HFFc6 (cell line): ENCODE measurements around the gene SLC6A17. TPM values are rescaled to one million over a fixed set of nuclear protein-coding genes. Genes with fewer than 3 reads are reported as not detected.
A peak's percentile ranks its signal among the peaks of the same experiment; 100 is the strongest.

ENCODE experiments used
- DNase-seq: peaks from one replicate; pipeline ENCODE4 v3.0.0-alpha.2; 2018
- H3K27ac Mint-ChIP-seq: 2 replicates; pipeline ENCODE4 v1.8.0; 2020; ENCODE audit warnings: mild to moderate bottlenecking, mixed read lengths
- H3K27me3 Mint-ChIP-seq: 2 replicates; pipeline ENCODE4 v1.8.0; 2021; ENCODE audit warnings: mild to moderate bottlenecking, moderate library complexity, mixed read lengths; ENCODE audit not compliant: insufficient read depth
- H3K36me3 Mint-ChIP-seq: 2 replicates; pipeline ENCODE4 v1.8.0; 2021; ENCODE audit warnings: low read depth, mixed read lengths
- H3K4me1 Mint-ChIP-seq: 2 replicates; pipeline ENCODE4 v1.8.0; 2020; ENCODE audit warnings: low read depth, mixed read lengths
- H3K4me3 Mint-ChIP-seq: 2 replicates; pipeline ENCODE4 v1.8.0; 2020; ENCODE audit warnings: mild to moderate bottlenecking, moderate library complexity, mixed read lengths
- H3K9me3 Mint-ChIP-seq: 2 replicates; pipeline ENCODE4 v1.8.0; 2020; ENCODE audit warnings: mild to moderate bottlenecking, mixed read lengths
- CTCF ChIP-seq: fragments of 200-600 bp; sonication (generic); IDR thresholded peaks from 2 replicates; pipeline ENCODE4 v1.5.0; 2021; ENCODE audit warnings: antibody characterized with exemption, mild to moderate bottlenecking
- total RNA-seq, 6 experiments: library from RNA; stranded (reverse); fragmentation: NEBNext Ultra II Directional; extraction: Animal tissue kit (Norgen Biotek cat#: 25700); gene quantifications; 2 replicates in 1 of 6; 3 replicates in 5 of 6; pipeline ENCODE4 v1.2.3, GENCODE V29; 2021

SLC6A17 gene
- total RNA-seq, 6 experiments from 2014 or later: 1.7 to 5.3 (median 2.0) TPM

DNA sequence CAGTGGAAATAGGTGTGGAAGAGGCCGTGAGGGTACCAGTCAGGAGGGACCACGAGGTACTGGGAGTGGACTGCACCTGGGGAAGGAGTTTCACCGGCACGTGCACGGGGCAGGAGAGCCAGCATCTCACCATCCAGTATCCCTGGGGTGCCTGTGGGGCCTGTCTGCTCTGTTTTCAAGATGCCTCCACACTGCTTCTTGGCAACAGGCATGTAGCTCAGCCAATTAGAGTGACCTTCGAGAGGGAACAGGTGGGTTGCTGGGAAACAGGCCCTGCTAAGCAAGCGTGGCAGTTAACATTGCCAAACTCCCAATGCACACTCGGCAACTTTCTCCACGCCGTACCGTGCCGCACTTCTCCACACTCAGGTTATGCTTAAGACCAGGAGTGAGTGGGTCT is 77.5 kb downstream of the SLC6A17 start:
- H3K36me3 Mint-ChIP-seq: peaks cover 4% of the 10 kb centered on the region; the same call in 1 of the 2 replicates
- no peak for DNase-seq
- no peak overlapping the region for H3K27ac Mint-ChIP-seq
- H3K4me3 Mint-ChIP-seq: no peak overlapping the region
- no peak for TF ChIP-seq CTCF
- H3K9me3 Mint-ChIP-seq: no peaks in the 10 kb centered on the region
- peaks cover 26% of the 10 kb centered on the region for H3K4me1 Mint-ChIP-seq
- H3K27me3 Mint-ChIP-seq: peaks cover 8% of the 10 kb centered on the region

DNA sequence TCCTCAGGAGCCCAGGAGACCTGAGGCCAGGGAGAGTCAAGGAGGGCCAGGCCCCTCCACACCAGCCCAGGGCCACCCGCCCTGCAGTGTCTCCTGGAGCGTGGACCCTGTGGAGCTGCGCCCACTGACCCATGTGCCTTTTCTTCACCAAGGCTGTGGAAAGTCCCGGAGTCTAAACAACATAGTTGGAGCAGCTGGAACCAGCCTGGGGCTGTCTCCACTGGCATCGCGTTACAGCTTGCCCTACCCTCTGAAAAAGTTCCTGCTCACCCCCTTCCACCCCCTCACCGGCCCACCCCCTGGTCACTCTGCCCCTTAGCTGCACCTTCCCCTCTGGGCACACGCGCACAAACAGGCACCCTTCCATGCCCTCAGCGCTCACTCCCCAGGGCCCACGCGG is 78.1 kb downstream of the SLC6A17 start:
- H3K36me3 Mint-ChIP-seq: peaks cover 2% of the 10 kb centered on the region; the same call in 1 of the 2 replicates
- H3K4me1 Mint-ChIP-seq: peaks cover 29% of the 10 kb centered on the region
- DNase-seq: no peak
- H3K27ac Mint-ChIP-seq: no peak overlapping the region
- H3K4me3 Mint-ChIP-seq: no peak overlapping the region
- no peaks in the 10 kb centered on the region for H3K9me3 Mint-ChIP-seq
- TF ChIP-seq CTCF: no peak
- peaks cover 6% of the 10 kb centered on the region for H3K27me3 Mint-ChIP-seq

- no peak overlapping the region for H3K4me3 Mint-ChIP-seq
- peaks cover 34% of the 10 kb centered on the region for H3K4me1 Mint-ChIP-seq
These were observed 78.6 kb downstream of the SLC6A17 start for GRCh38 chr1:110228869-110229268.

GRCh38 chr1:110229348-110230001 is 79.2 kb downstream of the SLC6A17 start:
- Mint-ChIP-seq H3K27ac (no peak overlapping the region; the same call in 1 of the 2 replicates), H3K9me3 (no peaks in the 10 kb centered on the region), H3K36me3 (no peaks in the 10 kb centered on the region), H3K27me3 (peaks cover 3% of the 10 kb centered on the region), H3K4me3 (peak overlapping the region; percentile 34; the same call in 1 of the 2 replicates), H3K4me1 (peaks cover 37% of the 10 kb centered on the region)
- no peak for TF ChIP-seq CTCF
- DNase-seq: peak; percentile 48

More at GRCh38 chr1:110228869-110229268, 78.6 kb downstream of the SLC6A17 start:
- H3K27me3 Mint-ChIP-seq: peaks cover 3% of the 10 kb centered on the region
- no peak for DNase-seq
- no peak overlapping the region for H3K27ac Mint-ChIP-seq
- no peaks in the 10 kb centered on the region for H3K9me3 Mint-ChIP-seq
- no peaks in the 10 kb centered on the region for H3K36me3 Mint-ChIP-seq
- no peak for TF ChIP-seq CTCF

DNA sequence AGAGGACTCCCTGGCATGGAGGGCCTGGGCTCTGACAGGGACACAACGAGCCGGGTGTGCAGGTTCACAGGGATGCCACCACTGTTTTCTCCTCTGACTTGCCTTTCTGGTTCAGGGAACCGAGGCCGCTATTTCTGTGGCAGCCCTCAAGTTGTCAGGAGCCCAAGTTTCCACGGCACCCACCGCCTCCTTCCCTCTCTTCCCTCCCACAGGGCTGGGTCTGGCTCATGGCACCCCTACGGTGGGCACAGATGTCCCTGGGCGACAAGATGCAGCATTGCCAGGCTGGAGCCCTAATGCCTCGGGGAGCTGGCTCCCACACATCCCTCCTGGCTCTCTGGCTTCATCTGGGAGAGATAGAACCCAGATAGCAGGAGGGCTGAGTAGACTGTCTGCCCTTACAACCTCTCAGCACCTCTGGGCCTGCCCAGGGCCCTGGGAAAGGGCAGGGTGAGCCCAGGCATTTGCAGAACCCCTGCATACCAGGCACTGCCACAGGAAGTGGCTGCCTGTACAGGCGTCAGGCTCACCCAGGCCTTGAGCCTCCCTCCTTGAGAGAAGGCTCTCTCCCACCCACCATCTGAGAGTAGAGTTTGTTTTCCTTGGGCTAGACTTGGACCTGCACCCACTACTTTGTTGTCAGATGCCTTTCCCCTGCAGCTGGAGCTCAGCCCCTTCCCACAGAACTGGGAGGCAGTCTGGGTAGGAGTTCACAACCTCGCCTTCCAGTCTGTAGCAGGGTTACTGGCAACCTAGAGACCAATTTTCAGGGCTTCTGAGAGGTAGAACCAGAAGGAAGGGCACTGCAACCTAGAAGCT is 80.3 kb downstream of the SLC6A17 start:
- H3K4me1 Mint-ChIP-seq: peaks cover 45% of the 10 kb centered on the region
- no peak overlapping the region for H3K27ac Mint-ChIP-seq
- DNase-seq: no peak
- no peak for TF ChIP-seq CTCF
- no peaks in the 10 kb centered on the region for H3K36me3 Mint-ChIP-seq
- no peak overlapping the region for H3K4me3 Mint-ChIP-seq
- H3K27me3 Mint-ChIP-seq: peaks cover 3% of the 10 kb centered on the region
- H3K9me3 Mint-ChIP-seq: no peaks in the 10 kb centered on the region
